OCI-LY7 (cell line): ENCODE measurements around the gene PPP3CB. TPM values are rescaled to one million over a fixed set of nuclear protein-coding genes. Genes with fewer than 3 reads are reported as not detected.

Source experiments
- BruUV-seq: library from RNA; stranded (reverse); fragments of 400-500 nt; replicated peaks from 2 replicates; lab custom pipeline; 2021; lab: Mats Ljungman, UMichigan
- CTCF ChIA-PET: fragments of 300-600 bp; sonication (Branson Sonifier 250); formaldehyde crosslinking; loops from one replicate; lab custom pipeline; 2022; ENCODE audit warnings: antibody characterized with exemption; ENCODE audit not compliant: unreplicated experiment; lab: Charles Lee
- POLR2A ChIA-PET: fragments of 300-600 bp; sonication (Branson Sonifier 250); formaldehyde crosslinking; loops from one replicate; lab custom pipeline; 2022; ENCODE audit warnings: antibody characterized with exemption; lab: Charles Lee
- DNase-seq: peaks from one replicate; pipeline ENCODE4 v3.0.0-alpha.2; 2015; ENCODE audit warnings: low spot score
- H2AFZ ChIP-seq: fragments of 200-600 bp; sonication (generic), shearing (Covaris generic); 2 replicates; pipeline ENCODE4 v1.6.1; 2014; ENCODE audit warnings: mild to moderate bottlenecking, antibody characterized with exemption, low read length, moderate library complexity
- H3K27ac ChIP-seq: fragments of 200-600 bp; sonication (generic); 2 replicates; pipeline ENCODE4 v1.5.1; 2014; ENCODE audit warnings: mixed run types, low read depth, mild to moderate bottlenecking, moderate library complexity, low read length, inconsistent platforms; ENCODE audit not compliant: poor library complexity, severe bottlenecking
- H3K36me3 ChIP-seq: fragments of 200-600 bp; sonication (generic); 2 replicates; pipeline ENCODE4 v1.6.1; 2014; ENCODE audit warnings: mild to moderate bottlenecking, antibody characterized with exemption, low read length, moderate library complexity, mixed read lengths; ENCODE audit not compliant: insufficient read depth
- H3K4me1 ChIP-seq: fragments of 200-600 bp; sonication (generic); 2 replicates; pipeline ENCODE4 v1.5.1; 2014; ENCODE audit warnings: mild to moderate bottlenecking, low read length; ENCODE audit not compliant: insufficient read depth, poor library complexity, severe bottlenecking
- H3K4me2 ChIP-seq: fragments of 200-600 bp; sonication (generic); 2 replicates; pipeline ENCODE4 v1.6.1; 2014; ENCODE audit warnings: mild to moderate bottlenecking, low read length
- H3K4me3 ChIP-seq: fragments of 200-600 bp; sonication (generic); 2 replicates; pipeline ENCODE4 v1.5.1; 2014; ENCODE audit warnings: mild to moderate bottlenecking, low read depth, low read length; ENCODE audit not compliant: poor library complexity, severe bottlenecking
- H3K79me2 ChIP-seq: fragments of 200-600 bp; sonication (generic); 2 replicates; pipeline ENCODE4 v1.6.1; 2016; ENCODE audit warnings: low read depth, mild to moderate bottlenecking, low read length, moderate library complexity, mixed read lengths; ENCODE audit not compliant: insufficient read depth
- H3K9me2 ChIP-seq: fragments of 200-600 bp; sonication (generic); 2 replicates; pipeline ENCODE4 v1.6.1; 2016; ENCODE audit warnings: mild to moderate bottlenecking, low read length, mixed read lengths; ENCODE audit not compliant: insufficient read depth
- H3K9me3 ChIP-seq: fragments of 200-600 bp; sonication (generic); 2 replicates; pipeline ENCODE4 v1.6.1; 2014; ENCODE audit warnings: mild to moderate bottlenecking, mixed run types, low read length, mixed read lengths
- H4K20me1 ChIP-seq: fragments of 200-600 bp; sonication (generic); 2 replicates; pipeline ENCODE4 v1.6.1; 2014; ENCODE audit warnings: mild to moderate bottlenecking, antibody characterized with exemption, low read length, moderate library complexity, mixed read lengths; ENCODE audit not compliant: insufficient read depth
- EZH2phosphoT487 ChIP-seq: fragments of 200-600 bp; sonication (generic); IDR thresholded peaks from 2 replicates; pipeline ENCODE4 v1.6.1; 2018; ENCODE audit warnings: low read depth, borderline replicate concordance, mild to moderate bottlenecking, mixed run types, antibody characterized with exemption, low read length, moderate library complexity, mixed read lengths
- intact Hi-C: fragments of 100-400 bp; cut with micrococcal nuclease; formaldehyde crosslinking; loops from one replicate; pipeline ENCODE4 v1.10.0; 2022; ENCODE audit not compliant: unreplicated experiment
- total RNA-seq, 2 experiments: library from RNA; depleted of rRNA in 1 of 2; stranded (reverse); fragments of >200 nt in 1 of 2; shearing (Covaris generic) in 1 of 2; gene quantifications; 2 replicates each; pipeline ENCODE4 v1.2.3, GENCODE V29; 2014 to 2022
- TF ChIP-seq, protein P1 (sequence below): fragments of 200-600 bp; sonication (generic); conservative IDR thresholded peaks from 2 replicates; pipeline ENCODE4 v1.5.1; 2014; ENCODE audit warnings: mild to moderate bottlenecking, antibody characterized with exemption, low read length, moderate library complexity, mixed read lengths

PPP3CB gene
- total RNA-seq, 2 experiments from 2014 or later = 18.6 to 43.1 TPM

DNA sequence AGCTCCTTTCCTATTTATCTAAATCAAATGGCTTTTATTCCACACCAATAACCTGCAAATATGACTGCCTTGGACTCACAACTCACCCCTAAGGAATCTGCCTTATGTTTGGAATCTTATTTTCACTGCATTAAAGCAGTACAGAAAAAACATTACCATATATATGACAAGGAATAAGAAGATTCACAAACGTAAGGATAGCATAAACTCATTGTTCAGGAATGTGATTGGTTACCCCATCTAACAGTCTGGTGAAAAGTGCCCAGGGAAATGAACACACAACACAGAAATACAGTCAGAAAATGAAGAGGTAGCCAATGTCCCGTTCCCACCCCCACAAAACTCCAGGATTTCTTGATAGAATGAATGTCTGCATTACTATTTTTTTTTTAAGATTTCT is 2.0 kb downstream of the PPP3CB start:
- TF ChIP-seq EZH2phosphoT487 = no peak
- TF ChIP-seq, protein P1, sequence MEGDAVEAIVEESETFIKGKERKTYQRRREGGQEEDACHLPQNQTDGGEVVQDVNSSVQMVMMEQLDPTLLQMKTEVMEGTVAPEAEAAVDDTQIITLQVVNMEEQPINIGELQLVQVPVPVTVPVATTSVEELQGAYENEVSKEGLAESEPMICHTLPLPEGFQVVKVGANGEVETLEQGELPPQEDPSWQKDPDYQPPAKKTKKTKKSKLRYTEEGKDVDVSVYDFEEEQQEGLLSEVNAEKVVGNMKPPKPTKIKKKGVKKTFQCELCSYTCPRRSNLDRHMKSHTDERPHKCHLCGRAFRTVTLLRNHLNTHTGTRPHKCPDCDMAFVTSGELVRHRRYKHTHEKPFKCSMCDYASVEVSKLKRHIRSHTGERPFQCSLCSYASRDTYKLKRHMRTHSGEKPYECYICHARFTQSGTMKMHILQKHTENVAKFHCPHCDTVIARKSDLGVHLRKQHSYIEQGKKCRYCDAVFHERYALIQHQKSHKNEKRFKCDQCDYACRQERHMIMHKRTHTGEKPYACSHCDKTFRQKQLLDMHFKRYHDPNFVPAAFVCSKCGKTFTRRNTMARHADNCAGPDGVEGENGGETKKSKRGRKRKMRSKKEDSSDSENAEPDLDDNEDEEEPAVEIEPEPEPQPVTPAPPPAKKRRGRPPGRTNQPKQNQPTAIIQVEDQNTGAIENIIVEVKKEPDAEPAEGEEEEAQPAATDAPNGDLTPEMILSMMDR = no peak
- Histone ChIP-seq H3K4me1 (peaks cover 25% of the 10 kb centered on the region), H3K27ac (no peak overlapping the region), H3K4me3 (peak overlapping the region; percentile 92), H2AFZ (no peak overlapping the region), H4K20me1 (0 out of 2 replicates have a peak, but pooled peaks cover 5% of the 10 kb centered on the region), H3K9me3 (no peaks in the 10 kb centered on the region), H3K4me2 (peak overlapping the region; percentile 99), H3K9me2 (no peaks in the 10 kb centered on the region), H3K79me2 (peaks cover 64% of the 10 kb centered on the region), H3K36me3 (peaks cover 37% of the 10 kb centered on the region)
- CTCF ChIA-PET = no interaction called here
- POLR2A ChIA-PET = interaction anchor here (0.5 to 1.1 kb wide), 3 partner anchors 307 to 1019 kb away, joined by 3 read pairs; no protein-coding TSS in a partner anchor
- intact Hi-C loops = loop anchor here (2.0 kb wide), 1 partner anchor 81 kb away; no protein-coding TSS in a partner anchor
- no peak for DNase-seq
- BruUV-seq = no TSS peak

DNA sequence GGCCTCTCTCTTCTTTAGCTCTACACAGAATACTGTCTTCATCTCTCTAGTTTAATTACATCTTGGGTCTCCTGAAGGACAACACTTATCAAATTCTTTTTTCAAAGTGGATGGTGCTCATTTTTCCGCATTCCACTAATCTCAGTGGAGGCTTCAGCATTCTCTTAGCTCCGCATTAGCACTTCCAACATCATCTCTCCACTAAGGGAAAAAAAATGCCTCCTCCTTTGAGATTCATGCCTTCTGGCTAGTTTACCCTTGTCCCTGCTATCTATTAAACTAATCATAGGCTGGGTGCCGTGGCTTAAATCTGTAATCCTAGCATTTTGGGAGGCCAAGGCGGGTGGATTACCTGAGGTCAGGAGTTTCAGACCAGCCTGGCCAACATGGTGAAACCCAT is 9.2 kb downstream of the PPP3CB start:
- CTCF ChIA-PET = no interaction called here
- POLR2A ChIA-PET = no interaction called here
- Histone ChIP-seq H3K79me2 (peaks cover 59% of the 10 kb centered on the region), H3K9me2 (no peaks in the 10 kb centered on the region), H3K4me1 (no peaks in the 10 kb centered on the region), H3K27ac (no peak overlapping the region), H3K9me3 (no peaks in the 10 kb centered on the region), H3K4me2 (no peak overlapping the region), H4K20me1 (no peaks in the 10 kb centered on the region), H3K36me3 (peaks cover 68% of the 10 kb centered on the region), H3K4me3 (no peak overlapping the region), H2AFZ (no peak overlapping the region)
- no peak for DNase-seq
- intact Hi-C loops = no loop called here
- TF ChIP-seq EZH2phosphoT487 = no peak
- TF ChIP-seq, protein P1 = no peak
- no TSS peak for BruUV-seq

DNA sequence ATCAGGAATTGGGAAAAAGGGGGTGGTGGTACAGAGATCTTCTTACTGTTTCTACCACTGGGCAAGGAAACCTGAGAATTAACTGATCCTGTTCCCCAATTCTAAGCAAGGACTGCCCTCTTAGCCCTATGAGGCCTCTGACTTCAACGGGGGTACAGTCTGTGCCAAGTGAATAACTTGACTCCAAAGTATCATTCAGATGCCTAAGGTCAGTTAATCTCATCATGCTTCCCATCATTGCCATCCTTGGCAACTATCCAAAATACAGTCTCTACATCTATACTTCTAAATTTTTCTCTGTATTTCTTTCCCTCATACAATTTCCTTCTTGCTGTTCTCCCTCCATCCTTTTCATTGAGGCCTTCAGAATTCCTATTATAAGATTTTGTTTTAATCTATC is 10.5 kb downstream of the PPP3CB start:
- TF ChIP-seq, protein P1 = no peak
- TF ChIP-seq EZH2phosphoT487 = no peak
- H3K79me2 ChIP-seq = peaks cover 58% of the 10 kb centered on the region
- no peaks in the 10 kb centered on the region for H3K9me2 ChIP-seq
- intact Hi-C loops = no loop called here
- no peak overlapping the region for H3K4me2 ChIP-seq
- H3K27ac ChIP-seq = no peak overlapping the region
- H2AFZ ChIP-seq = no peak overlapping the region
- peaks cover 61% of the 10 kb centered on the region for H3K36me3 ChIP-seq
- ChIA-PET CTCF (no interaction called here), POLR2A (interaction anchor here (0.6 to 1.9 kb wide), 2 partner anchors 10 to 39 kb away, joined by 3 to 5 read pairs; partner anchors contain the start of gene PPP3CB)
- H3K4me3 ChIP-seq = no peak overlapping the region
- no TSS peak for BruUV-seq
- no peaks in the 10 kb centered on the region for H3K9me3 ChIP-seq
- H4K20me1 ChIP-seq = no peaks in the 10 kb centered on the region
- no peaks in the 10 kb centered on the region for H3K4me1 ChIP-seq
- no peak for DNase-seq
